Nephron progenitor cell (in vitro differentiated cells): ENCODE data around the gene AKR1D1.
"Not testable (repeated sequence)": the region's sequence is repeated elsewhere in the genome, so short reads cannot be mapped to it uniquely, and the experiment has no call there.

Experiments
- DNase-seq: peaks from one replicate; pipeline ENCODE4 v3.0.0; 2021
- H3K27ac Mint-ChIP-seq: 2 replicates; pipeline ENCODE4 v1.8.0; 2021; ENCODE audit warnings: mild to moderate bottlenecking, moderate library complexity, mixed read lengths
- H3K27me3 Mint-ChIP-seq: 2 replicates; pipeline ENCODE4 v1.8.0; 2021; ENCODE audit warnings: mild to moderate bottlenecking, low read depth, mixed read lengths; ENCODE audit not compliant: poor library complexity
- H3K36me3 Mint-ChIP-seq: 2 replicates; pipeline ENCODE4 v1.8.0; 2021; ENCODE audit warnings: low read depth, mixed read lengths
- H3K4me1 Mint-ChIP-seq: 2 replicates; pipeline ENCODE4 v1.8.0; 2021; ENCODE audit warnings: mixed read lengths
- H3K4me3 Mint-ChIP-seq: 2 replicates; pipeline ENCODE4 v1.8.0; 2021; ENCODE audit warnings: mild to moderate bottlenecking, moderate library complexity, mixed read lengths
- H3K9me3 Mint-ChIP-seq: 2 replicates; pipeline ENCODE4 v1.8.0; 2021; ENCODE audit warnings: mild to moderate bottlenecking, moderate library complexity, mixed read lengths
- TF ChIP-seq, protein P1 (sequence below): fragments of 200-600 bp; sonication (generic); IDR thresholded peaks from 2 replicates; pipeline ENCODE4 v1.5.0; 2021; ENCODE audit warnings: antibody characterized with exemption

AKR1D1 gene

GRCh38 chr7:138047907-138048306 lies 28.4 kb upstream of the AKR1D1 start:
- no peak overlapping the region for H3K27ac Mint-ChIP-seq
- H3K9me3 Mint-ChIP-seq, result peaks cover 12% of the 10 kb centered on the region
- TF ChIP-seq, protein P1, sequence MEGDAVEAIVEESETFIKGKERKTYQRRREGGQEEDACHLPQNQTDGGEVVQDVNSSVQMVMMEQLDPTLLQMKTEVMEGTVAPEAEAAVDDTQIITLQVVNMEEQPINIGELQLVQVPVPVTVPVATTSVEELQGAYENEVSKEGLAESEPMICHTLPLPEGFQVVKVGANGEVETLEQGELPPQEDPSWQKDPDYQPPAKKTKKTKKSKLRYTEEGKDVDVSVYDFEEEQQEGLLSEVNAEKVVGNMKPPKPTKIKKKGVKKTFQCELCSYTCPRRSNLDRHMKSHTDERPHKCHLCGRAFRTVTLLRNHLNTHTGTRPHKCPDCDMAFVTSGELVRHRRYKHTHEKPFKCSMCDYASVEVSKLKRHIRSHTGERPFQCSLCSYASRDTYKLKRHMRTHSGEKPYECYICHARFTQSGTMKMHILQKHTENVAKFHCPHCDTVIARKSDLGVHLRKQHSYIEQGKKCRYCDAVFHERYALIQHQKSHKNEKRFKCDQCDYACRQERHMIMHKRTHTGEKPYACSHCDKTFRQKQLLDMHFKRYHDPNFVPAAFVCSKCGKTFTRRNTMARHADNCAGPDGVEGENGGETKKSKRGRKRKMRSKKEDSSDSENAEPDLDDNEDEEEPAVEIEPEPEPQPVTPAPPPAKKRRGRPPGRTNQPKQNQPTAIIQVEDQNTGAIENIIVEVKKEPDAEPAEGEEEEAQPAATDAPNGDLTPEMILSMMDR, result no peak
- H3K27me3 Mint-ChIP-seq, result peaks cover 6% of the 10 kb centered on the region
- H3K36me3 Mint-ChIP-seq, result peaks cover 10% of the 10 kb centered on the region
- no peak overlapping the region for H3K4me3 Mint-ChIP-seq
- peaks cover 13% of the 10 kb centered on the region for H3K4me1 Mint-ChIP-seq
- no peak for DNase-seq

DNA sequence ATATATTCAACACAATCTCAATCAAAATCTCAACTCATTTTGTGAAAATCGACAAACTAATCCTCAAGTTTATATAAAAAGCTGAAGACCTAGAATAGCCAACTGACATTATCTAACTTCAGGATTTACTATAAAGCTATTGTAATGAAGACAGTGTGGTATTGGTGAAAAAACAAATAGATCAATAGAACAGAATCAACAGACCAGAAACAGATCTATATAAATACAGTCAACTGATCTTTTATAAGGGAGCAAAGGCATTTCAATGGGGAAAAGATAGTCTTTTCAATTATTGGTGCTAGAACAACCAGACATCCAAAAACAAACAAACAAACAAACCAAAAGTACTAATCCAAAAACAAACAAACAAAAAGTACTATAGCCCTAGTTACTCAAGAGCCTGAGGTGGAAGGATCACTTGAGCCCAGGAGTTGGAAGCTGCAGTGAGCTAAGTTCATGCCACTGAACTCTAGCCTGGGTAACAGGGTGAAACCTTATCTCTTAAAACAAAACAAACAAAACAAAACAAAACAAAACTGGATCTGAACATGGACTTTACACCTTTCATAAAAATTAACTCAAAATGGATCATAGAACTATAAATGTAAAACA lies 26.6 kb upstream of the AKR1D1 start:
- no peak overlapping the region for H3K4me3 Mint-ChIP-seq
- H3K4me1 Mint-ChIP-seq, result peaks cover 13% of the 10 kb centered on the region
- H3K27ac Mint-ChIP-seq, result no peak overlapping the region
- TF ChIP-seq, protein P1, result no peak
- DNase-seq, result no peak
- peaks cover 16% of the 10 kb centered on the region for H3K9me3 Mint-ChIP-seq
- peaks cover 6% of the 10 kb centered on the region for H3K27me3 Mint-ChIP-seq
- H3K36me3 Mint-ChIP-seq, result peaks cover 12% of the 10 kb centered on the region

DNA sequence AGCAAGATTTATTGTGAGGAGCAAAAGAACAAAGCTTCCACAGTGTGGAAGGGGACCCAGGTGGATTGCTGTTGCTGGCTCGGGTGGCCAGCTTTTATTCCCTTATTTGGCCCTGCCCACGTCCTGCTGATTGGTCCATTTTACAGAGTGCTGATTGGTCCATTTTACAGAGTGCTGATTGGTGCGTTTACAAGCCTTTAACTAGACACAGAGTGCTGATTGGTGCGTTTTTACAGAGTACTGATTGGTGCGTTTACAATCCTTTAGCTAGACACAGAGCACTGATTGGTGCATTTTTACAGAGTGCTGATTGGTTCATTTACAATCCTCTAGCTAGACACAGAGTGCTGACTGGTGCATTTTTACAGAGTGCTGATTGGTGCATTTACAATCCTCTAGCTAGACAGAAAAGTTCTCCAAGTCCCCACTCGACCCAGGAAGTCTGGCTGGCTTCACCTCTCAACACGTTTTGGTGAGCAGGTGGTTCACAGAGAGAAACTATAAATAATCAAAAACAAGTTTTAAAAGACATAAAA lies 24.5 kb upstream of the AKR1D1 start:
- not testable (repeated sequence) for H3K27ac Mint-ChIP-seq, H3K27me3 Mint-ChIP-seq, DNase-seq, H3K4me3 Mint-ChIP-seq
- Mint-ChIP-seq H3K36me3 (peaks cover 12% of the 10 kb centered on the region), H3K4me1 (peaks cover 13% of the 10 kb centered on the region), H3K9me3 (peaks cover 16% of the 10 kb centered on the region)

DNA sequence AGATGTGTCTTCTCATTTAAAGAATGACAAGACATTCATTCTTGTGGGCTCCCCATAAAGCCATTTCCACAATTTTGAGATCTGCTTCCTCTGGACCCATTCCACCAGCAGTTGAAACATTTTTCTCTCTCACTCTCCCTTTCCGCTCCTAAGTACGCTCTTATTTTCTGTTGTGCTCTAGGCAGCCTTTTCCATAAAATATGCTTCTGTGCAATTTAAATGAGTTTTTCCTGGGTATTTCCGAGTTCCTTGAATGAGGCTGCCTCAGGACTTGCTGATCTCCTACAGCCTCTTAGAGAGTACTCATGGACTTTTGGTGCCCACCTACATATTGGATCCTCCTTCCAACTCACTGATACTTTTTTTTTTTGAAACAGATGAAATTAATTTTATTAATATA lies 23.6 kb upstream of the AKR1D1 start:
- DNase-seq, result no peak
- TF ChIP-seq, protein P1, result no peak
- Mint-ChIP-seq H3K27ac (no peak overlapping the region), H3K4me3 (no peak overlapping the region), H3K36me3 (peaks cover 12% of the 10 kb centered on the region), H3K9me3 (peaks cover 22% of the 10 kb centered on the region), H3K4me1 (peaks cover 13% of the 10 kb centered on the region), H3K27me3 (peaks cover 6% of the 10 kb centered on the region)

GRCh38 chr7:138055698-138056097 lies 20.6 kb upstream of the AKR1D1 start:
- H3K4me1 Mint-ChIP-seq, H3K27me3 Mint-ChIP-seq, DNase-seq, H3K4me3 Mint-ChIP-seq, H3K27ac Mint-ChIP-seq: not testable (repeated sequence)
- Mint-ChIP-seq H3K36me3 (peaks cover 12% of the 10 kb centered on the region), H3K9me3 (peaks cover 22% of the 10 kb centered on the region)

GRCh38 chr7:138063400-138063799 lies 12.9 kb upstream of the AKR1D1 start:
- no peak for DNase-seq
- H3K4me1 Mint-ChIP-seq, result peaks cover 8% of the 10 kb centered on the region
- peaks cover 3% of the 10 kb centered on the region for H3K27me3 Mint-ChIP-seq
- no peak overlapping the region for H3K27ac Mint-ChIP-seq
- no peak overlapping the region for H3K4me3 Mint-ChIP-seq
- TF ChIP-seq, protein P1, result no peak
- H3K36me3 Mint-ChIP-seq, result no peaks in the 10 kb centered on the region
- H3K9me3 Mint-ChIP-seq, result no peaks in the 10 kb centered on the region

- Mint-ChIP-seq H3K27ac (no peak overlapping the region), H3K27me3 (peaks cover 3% of the 10 kb centered on the region), H3K9me3 (no peaks in the 10 kb centered on the region), H3K4me1 (peaks cover 8% of the 10 kb centered on the region), H3K4me3 (no peak overlapping the region), H3K36me3 (no peaks in the 10 kb centered on the region)
- DNase-seq, result peak; percentile 3
- TF ChIP-seq, protein P1, result no peak
Measured at GRCh38 chr7:138064856-138065357, 11.4 kb upstream of the AKR1D1 start.
